Adrenal gland (tissue), 5 donors: Measurements from ENCODE around the gene SPAST.

Experiments used
- POLR2A ChIP-seq, 2 donors: fragments of 450-650 bp; IDR thresholded peaks; one replicate each; pipeline ENCODE4 v1.6.1; 2017; ENCODE audit warnings: antibody characterized with exemption in 2 of 2, mild to moderate bottlenecking in 2 of 2, moderate library complexity in 1 of 2
- TF ChIP-seq, protein P1 (sequence below), 6 experiments: fragments of 450-650 bp in 4 of 6; fragments of 200-600 bp in 2 of 6; sonication (generic) in 1 of 6; IDR thresholded peaks; 1 replicate in 5 of 6; 2 replicates in 1 of 6; pipeline versions ENCODE4 v1.5.1 to v1.8.0; 2016 to 2021; ENCODE audit warnings: antibody characterized with exemption in 6 of 6, mild to moderate bottlenecking in 2 of 6, moderate library complexity in 1 of 6
- donor health status: DM: no; HTN: no; CAD: no.

DNA sequence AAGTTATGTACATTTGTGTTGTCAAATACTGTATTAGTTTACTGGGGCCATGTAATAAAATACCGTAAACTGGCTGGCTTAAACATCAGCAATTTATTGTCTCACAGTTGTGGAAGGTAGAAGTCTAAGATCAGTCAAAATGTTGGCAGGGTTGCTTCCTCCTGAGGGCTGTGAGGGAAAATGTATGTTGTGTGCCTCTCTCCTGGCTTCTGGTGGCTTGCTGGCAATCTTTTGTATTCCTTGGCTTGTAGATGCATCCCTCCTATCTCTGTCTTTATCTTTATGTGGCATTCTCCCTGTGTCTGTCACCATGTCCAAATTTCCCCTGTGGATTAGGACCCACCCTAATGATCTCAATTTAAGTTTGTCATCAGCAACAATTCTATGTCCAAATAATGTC is 65.3 kb downstream of the SPAST start:
- TF ChIP-seq, protein P1, sequence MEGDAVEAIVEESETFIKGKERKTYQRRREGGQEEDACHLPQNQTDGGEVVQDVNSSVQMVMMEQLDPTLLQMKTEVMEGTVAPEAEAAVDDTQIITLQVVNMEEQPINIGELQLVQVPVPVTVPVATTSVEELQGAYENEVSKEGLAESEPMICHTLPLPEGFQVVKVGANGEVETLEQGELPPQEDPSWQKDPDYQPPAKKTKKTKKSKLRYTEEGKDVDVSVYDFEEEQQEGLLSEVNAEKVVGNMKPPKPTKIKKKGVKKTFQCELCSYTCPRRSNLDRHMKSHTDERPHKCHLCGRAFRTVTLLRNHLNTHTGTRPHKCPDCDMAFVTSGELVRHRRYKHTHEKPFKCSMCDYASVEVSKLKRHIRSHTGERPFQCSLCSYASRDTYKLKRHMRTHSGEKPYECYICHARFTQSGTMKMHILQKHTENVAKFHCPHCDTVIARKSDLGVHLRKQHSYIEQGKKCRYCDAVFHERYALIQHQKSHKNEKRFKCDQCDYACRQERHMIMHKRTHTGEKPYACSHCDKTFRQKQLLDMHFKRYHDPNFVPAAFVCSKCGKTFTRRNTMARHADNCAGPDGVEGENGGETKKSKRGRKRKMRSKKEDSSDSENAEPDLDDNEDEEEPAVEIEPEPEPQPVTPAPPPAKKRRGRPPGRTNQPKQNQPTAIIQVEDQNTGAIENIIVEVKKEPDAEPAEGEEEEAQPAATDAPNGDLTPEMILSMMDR (IDR thresholded peaks at IDR 0.05) = no peak
- no peak for TF ChIP-seq POLR2A (IDR thresholded peaks at IDR 0.05)
